Measurements from ENCODE around the gene CCDC34.

DNA sequence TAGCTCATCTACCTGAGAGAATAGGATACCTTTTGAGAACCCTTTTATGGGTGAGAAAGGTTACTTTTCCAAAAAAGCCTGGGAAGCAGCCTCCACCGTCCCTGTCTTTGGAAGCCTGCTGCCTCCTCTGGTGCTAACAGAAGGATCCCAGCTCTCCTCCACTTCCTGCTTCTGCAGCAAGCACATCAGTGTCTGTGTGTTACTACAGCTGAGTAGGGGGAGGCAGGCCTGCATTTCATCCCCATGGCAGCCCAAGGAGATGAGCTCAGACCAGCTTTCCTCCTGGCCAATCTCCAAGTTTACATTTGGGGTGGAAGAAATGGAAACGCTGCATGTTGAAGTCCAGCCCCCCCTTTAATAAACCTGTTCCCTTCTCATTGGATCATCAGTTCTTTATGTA lies 7.4 kb upstream of the CCDC34 start:
- TF ChIP-seq, protein P1, sequence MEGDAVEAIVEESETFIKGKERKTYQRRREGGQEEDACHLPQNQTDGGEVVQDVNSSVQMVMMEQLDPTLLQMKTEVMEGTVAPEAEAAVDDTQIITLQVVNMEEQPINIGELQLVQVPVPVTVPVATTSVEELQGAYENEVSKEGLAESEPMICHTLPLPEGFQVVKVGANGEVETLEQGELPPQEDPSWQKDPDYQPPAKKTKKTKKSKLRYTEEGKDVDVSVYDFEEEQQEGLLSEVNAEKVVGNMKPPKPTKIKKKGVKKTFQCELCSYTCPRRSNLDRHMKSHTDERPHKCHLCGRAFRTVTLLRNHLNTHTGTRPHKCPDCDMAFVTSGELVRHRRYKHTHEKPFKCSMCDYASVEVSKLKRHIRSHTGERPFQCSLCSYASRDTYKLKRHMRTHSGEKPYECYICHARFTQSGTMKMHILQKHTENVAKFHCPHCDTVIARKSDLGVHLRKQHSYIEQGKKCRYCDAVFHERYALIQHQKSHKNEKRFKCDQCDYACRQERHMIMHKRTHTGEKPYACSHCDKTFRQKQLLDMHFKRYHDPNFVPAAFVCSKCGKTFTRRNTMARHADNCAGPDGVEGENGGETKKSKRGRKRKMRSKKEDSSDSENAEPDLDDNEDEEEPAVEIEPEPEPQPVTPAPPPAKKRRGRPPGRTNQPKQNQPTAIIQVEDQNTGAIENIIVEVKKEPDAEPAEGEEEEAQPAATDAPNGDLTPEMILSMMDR (IDR thresholded peaks at IDR 0.05; ENCODE audit: control extremely low read depth in 1 of 3, insufficient read depth in 1 of 3, low read depth in 1 of 3, low read length in 3 of 3): no peak
- TF ChIP-seq YY1 (IDR thresholded peaks at IDR 0.05; ENCODE audit: low read depth, low read length): no peak
- no peak for TF ChIP-seq SP1 (IDR thresholded peaks at IDR 0.05; ENCODE audit: low read depth, low read length)
- no peak for TF ChIP-seq POLR2AphosphoS5 (IDR thresholded peaks at IDR 0.05; ENCODE audit: low read depth, low read length)
- no peak for TF ChIP-seq POLR2A (IDR thresholded peaks at IDR 0.05; ENCODE audit: control extremely low read depth in 1 of 2, low read depth in 2 of 2, low read length in 2 of 2)
- TF ChIP-seq, protein P2, sequence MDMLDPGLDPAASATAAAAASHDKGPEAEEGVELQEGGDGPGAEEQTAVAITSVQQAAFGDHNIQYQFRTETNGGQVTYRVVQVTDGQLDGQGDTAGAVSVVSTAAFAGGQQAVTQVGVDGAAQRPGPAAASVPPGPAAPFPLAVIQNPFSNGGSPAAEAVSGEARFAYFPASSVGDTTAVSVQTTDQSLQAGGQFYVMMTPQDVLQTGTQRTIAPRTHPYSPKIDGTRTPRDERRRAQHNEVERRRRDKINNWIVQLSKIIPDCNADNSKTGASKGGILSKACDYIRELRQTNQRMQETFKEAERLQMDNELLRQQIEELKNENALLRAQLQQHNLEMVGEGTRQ (IDR thresholded peaks at IDR 0.05; ENCODE audit: low read length): no peak
- TF ChIP-seq MAFK (IDR thresholded peaks at IDR 0.05; ENCODE audit: low read depth, low read length): no peak
- no peak for TF ChIP-seq KDM4A (IDR thresholded peaks at IDR 0.05; ENCODE audit: low read depth, low read length, severe bottlenecking)

Measured in H1 (cell line).